Measurements from ENCODE around the gene CLDN16. TPM values are rescaled to one million over a fixed set of nuclear protein-coding genes. Genes with fewer than 3 reads are reported as not detected.
A peak's percentile ranks its signal among the peaks of the same experiment; 100 is the strongest.

CLDN16 gene
- total RNA-seq, 1 experiment from 2014 or later, result not detected

DNA sequence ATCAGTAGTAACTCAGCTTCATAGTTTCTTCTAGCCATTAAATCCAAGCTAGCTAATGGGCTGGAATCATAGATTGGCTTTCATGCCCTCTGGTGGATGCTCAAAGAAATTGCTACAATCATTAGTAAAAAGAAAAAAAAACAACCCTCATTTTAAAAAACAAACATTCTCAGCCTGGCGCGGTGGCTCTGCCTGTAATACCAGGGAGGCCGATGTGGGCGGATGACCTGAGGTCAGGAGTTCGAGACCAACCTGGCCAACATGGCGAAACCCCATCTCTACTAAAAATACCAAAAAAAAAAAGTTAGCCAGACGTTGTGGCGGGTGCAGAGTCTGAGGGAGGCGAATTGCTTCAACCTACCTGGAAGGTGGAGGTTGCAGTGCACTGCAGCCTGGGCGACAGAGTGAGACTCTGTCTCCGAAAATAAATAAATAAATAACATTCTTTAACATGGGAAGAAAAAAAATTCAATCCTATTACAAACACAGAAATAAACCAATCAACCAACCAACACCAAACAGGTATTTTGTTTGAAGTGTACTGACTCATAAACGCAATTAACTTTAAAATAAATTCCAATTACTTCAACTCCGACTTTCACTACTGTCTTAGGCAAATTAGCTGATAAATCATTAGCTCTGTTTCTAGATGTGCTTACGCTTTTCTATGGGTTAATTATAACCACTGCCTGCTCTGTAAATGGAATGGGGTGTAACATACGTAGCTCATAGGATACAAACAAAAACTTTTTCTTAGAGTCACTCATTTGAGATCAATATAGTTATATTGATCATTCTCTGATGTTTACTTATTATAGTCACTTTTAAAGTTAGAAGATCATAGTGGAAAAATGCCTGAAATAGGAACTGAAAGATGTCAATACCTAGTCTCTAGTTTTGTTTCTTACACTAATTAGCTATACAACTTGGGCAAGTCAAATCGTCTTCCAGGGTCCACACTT is 36.8 kb downstream of the CLDN16 start (continued):
- TF ChIP-seq SP1 (IDR thresholded peaks at IDR 0.05; ENCODE audit: low read depth) (peak; percentile 29; the same call in 1 of the 2 replicates), POLR2A (IDR thresholded peaks at IDR 0.05; ENCODE audit: borderline replicate concordance, extremely low read depth, insufficient read depth, insufficient read length) (no peak), ZFX (IDR thresholded peaks at IDR 0.05) (no peak), YY1 (IDR thresholded peaks at IDR 0.05; ENCODE audit: extremely low read depth, insufficient replicate concordance, low read depth, low read length) (peak; percentile 45), TCF7L2 (IDR thresholded peaks at IDR 0.05; ENCODE audit: borderline replicate concordance, extremely low read depth, insufficient read depth, insufficient read length) (no peak), CBX3 (IDR thresholded peaks at IDR 0.05; ENCODE audit: low read depth) (peak; percentile 96)

DNA sequence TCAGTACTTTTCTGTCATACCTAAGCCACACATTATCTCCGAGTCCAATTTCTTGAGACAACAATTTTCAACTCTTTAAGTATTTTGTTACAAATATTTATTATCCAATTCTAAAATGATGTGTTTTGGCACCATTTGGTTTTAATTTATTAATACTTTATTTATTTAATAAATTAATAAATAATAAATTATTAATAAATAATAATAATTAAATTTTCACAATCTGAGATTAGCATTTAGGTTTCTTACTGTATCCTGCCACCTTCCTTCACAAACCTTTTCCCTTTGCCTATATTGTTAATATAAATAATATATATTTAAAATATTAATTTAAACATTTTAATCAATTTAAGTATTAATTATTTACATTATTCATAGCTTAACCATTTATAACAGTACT is 37.9 kb downstream of the CLDN16 start:
- CTCF ChIA-PET, result interaction anchor here (2.9 to 3.7 kb wide), 3 partner anchors 18 to 465 kb away, joined by 14 to 20 read pairs (median 19); no protein-coding TSS in a partner anchor

More for the DNA sequence above, 37.9 kb downstream of the CLDN16 start:
- Histone ChIP-seq H3K9me3 (ENCODE audit: control insufficient read depth in 1 of 2, insufficient read depth in 1 of 2, low read depth in 1 of 2, low read length in 2 of 2) (no peaks in the 10 kb centered on the region), H3K9me2 (ENCODE audit: insufficient read depth) (no peaks in the 10 kb centered on the region), H3K4me2 (ENCODE audit: low read length) (no peak overlapping the region), H3K27me3 (ENCODE audit: insufficient read depth, low read length) (no peaks in the 10 kb centered on the region), H3K9ac (ENCODE audit: low read length) (no peak overlapping the region), H3K4me3 (replicated peaks in 1 of 2; ENCODE audit: low read depth in 1 of 2, low read length in 2 of 2) (no peak overlapping the region), H2AFZ (ENCODE audit: low read depth, low read length, poor library complexity, severe bottlenecking) (no peak overlapping the region), H3K27ac (ENCODE audit: low read depth, low read length) (no peak overlapping the region), H3K79me2 (ENCODE audit: insufficient read depth, low read length) (no peaks in the 10 kb centered on the region), H3K4me1 (ENCODE audit: control insufficient read depth in 1 of 2, insufficient read depth in 2 of 2, low read length in 2 of 2) (peaks cover 0 to 6% of the 10 kb centered on the region in 2 experiments; a peak in 1 of 4 replicates), H3K36me3 (ENCODE audit: control insufficient read depth in 1 of 2, insufficient read depth in 2 of 2, low read length in 2 of 2) (no peaks in the 10 kb centered on the region), H4K20me1 (ENCODE audit: insufficient read depth) (no peaks in the 10 kb centered on the region)
- TF ChIP-seq SP1 (IDR thresholded peaks at IDR 0.05; ENCODE audit: low read depth), result no peak
- TF ChIP-seq ZFX (IDR thresholded peaks at IDR 0.05), result no peak
- TF ChIP-seq SIN3A (IDR thresholded peaks at IDR 0.05; ENCODE audit: low read depth), result no peak
- no peak for TF ChIP-seq CEBPB (IDR thresholded peaks at IDR 0.05; ENCODE audit: low read depth)
- no peak for DNase-seq (ENCODE audit: low read depth, low spot score)
- intact Hi-C loops (cut with micrococcal nuclease), result no loop called here
- no peak for ATAC-seq
- POLR2A ChIA-PET, result no interaction called here
- no TSS peak for BruUV-seq (replicated peaks)
- RAD21 ChIA-PET (ENCODE audit: low non-redundant PET in 1 of 2, low total read pairs in 2 of 2, uncharacterized antibody in 2 of 2, unreplicated experiment in 2 of 2), result no interaction called here

All from HCT116 (cell line).